Testis (tissue), 3 donors: ENCODE data around the gene C11orf68. TPM values are rescaled to one million over a fixed set of nuclear protein-coding genes. Genes with fewer than 3 reads are reported as not detected.

ENCODE experiments used
- DNase-seq: peaks from one replicate; pipeline ENCODE4 v3.0.0-alpha.2; 2019
- H3K27ac ChIP-seq, 2 donors: fragments of 200-600 bp; sonication (generic); one replicate each; pipeline ENCODE4 v1.5.1; 2019
- H3K27me3 ChIP-seq: fragments of 200-600 bp; sonication (generic); one replicate; pipeline ENCODE4 v1.5.1; 2019
- H3K36me3 ChIP-seq: fragments of 200-600 bp; sonication (generic); one replicate; pipeline ENCODE4 v1.5.1; 2017; ENCODE audit warnings: low read depth; ENCODE audit errors: missing control alignments
- H3K4me1 ChIP-seq: fragments of 200-600 bp; sonication (generic); one replicate; pipeline ENCODE4 v1.5.1; 2019
- H3K4me3 ChIP-seq, 2 donors: fragments of 200-600 bp; sonication (generic); one replicate each; pipeline ENCODE4 v1.5.1; 2017 to 2019
- H3K9me3 ChIP-seq: fragments of 200-600 bp; sonication (generic); one replicate; pipeline ENCODE4 v1.5.1; 2017
- POLR2A ChIP-seq: fragments of 450-650 bp; IDR thresholded peaks from one replicate; pipeline ENCODE4 v1.6.1; 2017; ENCODE audit warnings: antibody characterized with exemption, mild to moderate bottlenecking, moderate library complexity
- WGBS, 2 donors: methylation state at CpG; one replicate each; pipeline ENCODE4 v1.1.5; 2018; 5-methylcytosine and 5-hydroxymethylcytosine counted together
- intact Hi-C: fragments of 100-400 bp; cut with DNase I; formaldehyde crosslinking; loops from one replicate; pipeline ENCODE4 v1.15.1; 2023; ENCODE audit warnings: low total_unique reads
- polyA plus RNA-seq: library from polyadenylated mRNA; stranded (reverse); fragments of 350-450 nt; fragmentation: Illumina TruSeq; extraction: RNeasy Lipid Tissue Mini Kit (QIAGEN cat#74804); gene quantifications from one replicate; pipeline ENCODE4 v1.2.3, GENCODE V29; 2014; ENCODE audit warnings: low read depth, low replicate concordance; ENCODE audit not compliant: insufficient read depth
- total RNA-seq, 2 donors: library from RNA; depleted of rRNA; stranded (reverse); fragments of >200 nt; gene quantifications; one replicate each; pipeline ENCODE4 v1.2.3, GENCODE V29; 2016
- TF ChIP-seq, protein P1 (sequence below), 3 experiments: fragments of 450-650 bp in 2 of 3; fragments of 200-600 bp in 1 of 3; sonication (generic) in 1 of 3; IDR thresholded peaks; one replicate each; pipeline ENCODE4 v1.5.1; 2016 to 2019; ENCODE audit warnings: antibody characterized with exemption in 3 of 3, mild to moderate bottlenecking in 2 of 3, moderate library complexity in 1 of 3

The C11orf68 gene
- total and polyA plus RNA-seq, 3 donors from 2014 or later: 54.4 to 89.2 (median 54.8) TPM

DNA sequence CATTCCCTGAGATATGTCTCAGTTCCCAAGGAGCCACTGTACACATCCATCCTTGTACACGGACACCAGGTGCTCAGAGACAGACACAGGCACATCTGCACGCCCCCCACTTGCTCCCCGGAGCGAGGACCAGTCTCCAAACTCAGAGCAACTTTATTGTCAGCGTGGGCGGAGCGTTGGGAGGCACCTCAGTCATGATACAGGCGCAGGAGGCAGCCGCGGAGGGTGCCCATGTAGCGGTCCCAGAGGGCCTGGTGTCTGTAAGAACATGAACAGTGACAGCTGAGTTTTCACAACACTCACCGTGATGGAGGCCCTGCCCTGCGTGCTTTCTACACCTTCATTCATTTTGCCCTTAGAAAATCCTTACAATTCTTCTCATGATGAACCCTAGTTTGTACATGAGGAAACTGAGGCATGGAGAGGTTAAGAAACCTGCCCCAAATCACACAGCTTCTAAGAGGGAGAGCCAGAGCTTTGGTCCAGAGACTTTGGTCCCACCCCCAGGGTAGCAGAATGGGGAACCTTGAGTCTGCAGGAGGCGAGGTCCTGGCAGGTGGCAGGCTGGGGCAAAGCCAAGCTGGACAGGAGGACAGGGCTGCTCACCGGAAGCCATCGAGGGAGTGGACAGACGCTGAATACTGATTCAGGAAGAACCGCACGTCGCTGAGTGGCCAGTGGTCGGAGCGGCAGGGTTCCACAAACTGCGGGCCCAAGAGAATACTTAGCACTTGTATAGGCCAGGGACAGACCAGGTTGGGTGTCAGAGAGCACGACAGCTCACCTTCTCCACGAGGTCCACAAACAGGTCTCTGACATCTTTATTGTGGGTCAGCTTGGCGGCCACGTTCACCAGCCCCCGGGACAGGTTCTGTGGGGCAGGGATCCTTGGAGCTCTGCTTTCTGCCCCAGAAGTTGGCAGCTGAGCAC, 34.8 kb downstream of the C11orf68 start:
- H3K27me3 ChIP-seq: no peaks in the 10 kb centered on the region
- no peaks in the 10 kb centered on the region for H3K9me3 ChIP-seq
- DNase-seq: no peak
- peaks cover 11% of the 10 kb centered on the region for H3K4me1 ChIP-seq
- H3K27ac ChIP-seq: no peak overlapping the region
- H3K4me3 ChIP-seq: no peak overlapping the region
- TF ChIP-seq, protein P1, sequence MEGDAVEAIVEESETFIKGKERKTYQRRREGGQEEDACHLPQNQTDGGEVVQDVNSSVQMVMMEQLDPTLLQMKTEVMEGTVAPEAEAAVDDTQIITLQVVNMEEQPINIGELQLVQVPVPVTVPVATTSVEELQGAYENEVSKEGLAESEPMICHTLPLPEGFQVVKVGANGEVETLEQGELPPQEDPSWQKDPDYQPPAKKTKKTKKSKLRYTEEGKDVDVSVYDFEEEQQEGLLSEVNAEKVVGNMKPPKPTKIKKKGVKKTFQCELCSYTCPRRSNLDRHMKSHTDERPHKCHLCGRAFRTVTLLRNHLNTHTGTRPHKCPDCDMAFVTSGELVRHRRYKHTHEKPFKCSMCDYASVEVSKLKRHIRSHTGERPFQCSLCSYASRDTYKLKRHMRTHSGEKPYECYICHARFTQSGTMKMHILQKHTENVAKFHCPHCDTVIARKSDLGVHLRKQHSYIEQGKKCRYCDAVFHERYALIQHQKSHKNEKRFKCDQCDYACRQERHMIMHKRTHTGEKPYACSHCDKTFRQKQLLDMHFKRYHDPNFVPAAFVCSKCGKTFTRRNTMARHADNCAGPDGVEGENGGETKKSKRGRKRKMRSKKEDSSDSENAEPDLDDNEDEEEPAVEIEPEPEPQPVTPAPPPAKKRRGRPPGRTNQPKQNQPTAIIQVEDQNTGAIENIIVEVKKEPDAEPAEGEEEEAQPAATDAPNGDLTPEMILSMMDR (IDR thresholded peaks at IDR 0.05): no peak
- 85 to 87% methylated on average over 28 of the region's 28 CpGs for WGBS, 2 donors
- no peaks in the 10 kb centered on the region for H3K36me3 ChIP-seq
- intact Hi-C loops: loop anchor here (10.0 kb wide), 1 partner anchor 101 kb away; no protein-coding TSS in a partner anchor

DNA sequence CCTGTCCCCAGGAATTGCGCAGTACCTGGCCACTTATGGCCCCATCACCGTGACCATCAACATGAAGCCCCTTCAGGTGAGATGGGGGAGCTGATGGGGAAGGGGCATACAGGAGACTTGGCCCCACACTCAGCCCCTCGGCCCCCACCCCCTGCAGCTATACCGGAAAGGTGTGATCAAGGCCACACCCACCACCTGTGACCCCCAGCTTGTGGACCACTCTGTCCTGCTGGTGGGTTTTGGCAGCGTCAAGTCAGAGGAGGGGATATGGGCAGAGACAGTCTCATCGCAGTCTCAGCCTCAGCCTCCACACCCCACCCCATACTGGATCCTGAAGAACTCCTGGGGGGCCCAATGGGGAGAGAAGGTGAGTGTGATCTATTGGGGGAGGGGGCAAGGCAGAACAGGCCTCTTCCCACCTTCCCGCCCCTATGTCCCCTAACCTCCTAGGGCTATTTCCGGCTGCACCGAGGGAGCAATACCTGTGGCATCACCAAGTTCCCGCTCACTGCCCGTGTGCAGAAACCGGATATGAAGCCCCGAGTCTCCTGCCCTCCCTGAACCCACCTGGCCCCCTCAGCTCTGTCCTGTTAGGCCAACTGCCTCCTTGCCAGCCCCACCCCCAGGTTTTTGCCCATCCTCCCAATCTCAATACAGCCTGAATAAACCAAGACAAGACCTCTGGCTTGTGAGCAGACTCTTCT, 35.7 kb downstream of the C11orf68 start:
- intact Hi-C loops: loop anchor here (10.0 kb wide), 1 partner anchor 102 kb away; no protein-coding TSS in a partner anchor
- no peak overlapping the region for H3K27ac ChIP-seq
- no peaks in the 10 kb centered on the region for H3K9me3 ChIP-seq
- H3K27me3 ChIP-seq: no peaks in the 10 kb centered on the region
- TF ChIP-seq, protein P1 (IDR thresholded peaks at IDR 0.05): no peak
- TF ChIP-seq POLR2A: no peak
- no peaks in the 10 kb centered on the region for H3K36me3 ChIP-seq
- H3K4me3 ChIP-seq: no peak overlapping the region
- WGBS, 2 donors: 94% methylated on average over 11 to 13 of the region's 13 CpGs
- DNase-seq: no peak
- H3K4me1 ChIP-seq: peaks cover 11% of the 10 kb centered on the region

DNA sequence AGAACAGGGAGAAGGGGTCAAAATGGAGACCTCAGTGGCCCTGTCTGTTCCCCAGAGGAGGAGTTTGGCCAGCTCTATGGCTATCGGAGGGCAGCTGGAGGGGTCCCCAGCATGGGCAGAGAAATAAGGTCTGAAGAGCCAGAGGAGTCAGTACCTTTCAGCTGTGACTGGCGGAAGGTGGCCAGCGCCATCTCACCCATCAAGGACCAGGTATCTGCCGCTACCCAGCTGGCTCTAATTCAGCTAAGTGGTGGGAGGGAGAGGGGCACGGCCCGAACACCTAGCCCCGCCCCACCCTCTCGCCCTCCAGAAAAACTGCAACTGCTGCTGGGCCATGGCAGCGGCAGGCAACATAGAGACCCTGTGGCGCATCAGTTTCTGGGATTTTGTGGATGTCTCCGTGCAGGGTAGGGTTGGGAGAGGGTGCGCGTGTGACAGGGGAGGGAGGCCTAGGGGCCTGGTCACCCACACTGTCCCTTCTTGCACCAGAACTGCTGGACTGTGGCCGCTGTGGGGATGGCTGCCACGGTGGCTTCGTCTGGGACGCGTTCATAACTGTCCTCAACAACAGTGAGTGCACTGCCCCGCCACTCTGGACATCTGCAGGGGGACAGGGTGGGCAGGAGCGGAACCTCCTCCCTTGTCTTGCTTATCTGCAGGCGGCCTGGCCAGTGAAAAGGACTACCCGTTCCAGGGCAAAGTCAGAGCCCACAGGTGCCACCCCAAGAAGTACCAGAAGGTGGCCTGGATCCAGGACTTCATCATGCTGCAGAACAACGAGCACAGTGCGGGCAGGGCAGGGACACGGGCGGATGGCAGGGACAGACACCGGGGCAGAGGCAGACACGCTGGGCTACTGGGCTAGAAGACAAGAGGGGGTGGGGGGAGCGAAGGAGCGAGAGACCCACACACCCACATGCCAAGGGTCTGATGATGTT, 36.5 kb downstream of the C11orf68 start:
- no peak for TF ChIP-seq POLR2A
- TF ChIP-seq, protein P1 (IDR thresholded peaks at IDR 0.05): no peak
- DNase-seq: no peak
- Histone ChIP-seq H3K9me3 (no peaks in the 10 kb centered on the region), H3K36me3 (no peaks in the 10 kb centered on the region), H3K27ac (no peak overlapping the region), H3K4me1 (peaks cover 5% of the 10 kb centered on the region), H3K4me3 (no peak overlapping the region), H3K27me3 (no peaks in the 10 kb centered on the region)
- WGBS, 2 donors: 84 to 85% methylated on average over 16 to 30 of the region's 30 CpGs
- intact Hi-C loops: loop anchor here (10.0 kb wide), 1 partner anchor 102 kb away; no protein-coding TSS in a partner anchor

DNA sequence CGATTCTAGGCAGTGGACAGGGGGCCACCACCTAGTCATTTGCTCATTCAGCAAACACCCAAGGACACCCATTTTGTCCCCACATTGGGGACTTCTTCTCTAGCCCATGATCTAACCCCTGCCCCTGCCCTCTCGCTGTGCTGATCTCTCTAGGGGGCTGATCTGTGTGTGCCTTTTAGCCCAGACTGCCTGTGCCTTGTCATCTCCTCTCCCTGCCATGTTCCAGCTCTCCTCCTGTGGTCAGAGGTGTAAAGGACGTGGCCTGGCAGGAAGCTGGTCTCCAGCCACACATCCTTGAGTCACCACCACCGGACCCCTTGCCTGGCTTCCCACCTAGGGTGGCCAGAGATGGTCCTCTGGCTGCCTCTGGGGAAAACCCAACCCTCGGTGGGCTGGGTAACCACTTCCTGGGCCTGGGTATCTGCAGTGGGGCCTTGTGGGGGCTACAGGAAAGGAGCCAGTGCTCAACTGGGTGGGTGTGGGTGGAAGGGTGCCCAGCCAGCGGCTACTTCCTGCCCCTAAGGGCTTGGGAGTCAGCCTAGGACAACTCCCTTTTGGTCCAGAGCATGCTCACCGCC, 37.9 kb downstream of the C11orf68 start:
- DNase-seq: no peak
- intact Hi-C loops: loop anchor here (10.0 kb wide), 1 partner anchor 104 kb away; no protein-coding TSS in a partner anchor
- Histone ChIP-seq H3K27me3 (no peaks in the 10 kb centered on the region), H3K27ac (no peak overlapping the region), H3K4me3 (no peak overlapping the region), H3K4me1 (no peaks in the 10 kb centered on the region), H3K9me3 (no peaks in the 10 kb centered on the region), H3K36me3 (no peaks in the 10 kb centered on the region)
- no peak for TF ChIP-seq POLR2A
- TF ChIP-seq, protein P1 (IDR thresholded peaks at IDR 0.05): no peak
- WGBS, 2 donors: 71 to 87% methylated on average over 5 to 7 of the region's 7 CpGs
